GM21447 (cell line): ENCODE measurements around the gene MRPS27.

Experiments used
- ATAC-seq: cut with Tn5 transposase; IDR thresholded peaks from one replicate; pipeline ENCODE4 v1.9.1; 2021; ENCODE audit not compliant: unreplicated experiment

MRPS27 gene

DNA sequence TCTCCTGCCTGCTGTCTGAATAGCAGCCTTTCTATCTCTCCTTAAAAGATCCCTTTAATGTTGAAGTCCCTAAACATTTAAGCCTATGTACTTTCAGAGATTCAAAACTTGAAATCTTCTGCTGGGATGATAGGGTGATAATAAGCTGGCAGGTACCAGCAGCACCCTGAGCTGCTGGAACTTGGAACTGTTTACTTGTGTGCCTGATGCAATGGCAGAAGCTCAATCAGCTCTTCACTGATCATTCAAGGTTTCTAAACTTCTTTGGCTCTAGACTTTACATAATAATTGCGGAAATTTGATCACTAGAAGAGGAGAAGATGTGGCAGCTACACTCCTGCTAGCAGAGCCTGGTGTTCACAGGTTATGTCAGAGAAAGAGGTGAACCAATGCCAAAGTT lies 27.6 kb downstream of the MRPS27 start:
- no peak for ATAC-seq

DNA sequence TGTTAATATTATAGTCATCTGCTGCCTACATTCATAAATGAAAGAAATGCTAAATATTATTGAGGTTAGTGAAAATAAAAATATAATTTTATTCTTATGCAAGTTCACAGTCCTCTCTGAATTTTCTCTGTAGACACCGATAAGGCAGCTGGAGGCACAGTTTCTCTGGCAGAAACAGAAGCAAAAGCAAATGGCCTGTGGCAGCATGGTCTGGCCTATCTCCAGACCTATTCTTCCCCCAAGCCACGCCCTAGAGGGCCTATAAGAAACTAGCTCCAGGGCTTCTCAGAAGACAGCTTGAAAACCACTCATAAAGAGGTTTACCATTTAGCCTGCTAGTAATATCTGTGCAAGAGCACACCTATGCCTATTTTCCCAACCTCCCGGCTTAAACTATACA lies 28.4 kb downstream of the MRPS27 start:
- ATAC-seq, result no peak

DNA sequence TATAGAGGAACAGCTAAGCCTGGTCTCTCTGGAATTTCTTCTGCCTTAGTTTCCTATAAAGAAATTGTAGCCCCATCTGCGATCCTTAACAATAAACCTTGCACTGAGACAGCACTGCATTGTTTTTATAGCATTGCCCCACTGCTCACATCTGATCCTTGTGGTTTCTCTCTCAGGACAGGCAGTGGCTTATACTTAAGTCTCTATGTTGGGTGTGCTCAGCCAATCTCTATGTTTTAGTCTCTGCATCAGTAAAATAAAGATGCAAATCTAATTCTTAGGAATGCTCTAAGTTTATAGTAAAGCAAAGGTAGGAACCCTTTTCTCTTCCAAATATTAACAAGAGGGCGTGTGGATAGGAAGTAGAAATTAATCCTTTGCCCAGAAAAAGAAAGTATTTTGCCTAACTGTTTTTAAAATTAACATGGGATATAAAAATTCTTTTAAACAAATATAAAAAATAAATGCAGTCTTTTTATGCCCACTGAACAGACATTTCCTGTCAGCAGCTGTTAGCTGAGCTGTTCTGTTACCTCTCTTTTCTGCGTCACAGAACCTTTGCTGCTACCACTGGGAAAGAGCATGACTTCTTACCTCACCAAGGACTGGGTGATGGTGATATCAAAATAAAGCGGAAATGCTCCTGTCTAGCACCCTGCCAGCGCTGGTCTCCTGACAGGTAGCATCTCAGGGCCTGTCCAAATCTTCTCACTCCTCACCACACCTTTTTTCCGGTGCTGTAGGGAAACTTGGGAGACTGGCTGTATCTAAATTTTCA lies 29.5 kb downstream of the MRPS27 start:
- no peak for ATAC-seq

DNA sequence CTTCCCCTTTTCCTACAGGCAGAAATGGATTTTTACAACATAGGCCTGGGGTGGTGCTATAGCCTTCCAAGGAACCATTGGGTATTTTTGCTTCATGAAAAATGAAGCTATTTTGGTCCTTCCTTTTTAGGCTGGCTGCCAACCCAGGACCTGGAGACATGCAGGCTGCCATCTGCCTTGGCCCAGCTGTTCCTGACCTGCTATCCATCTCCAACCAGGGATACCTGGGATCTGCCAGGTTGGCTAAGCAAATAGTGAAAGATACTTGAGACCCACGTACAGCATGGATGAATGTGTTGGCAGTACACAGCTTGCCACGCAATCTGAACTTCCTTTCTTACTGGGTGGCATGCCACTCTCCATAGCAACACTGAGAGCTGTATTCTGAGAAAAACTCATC lies 31.1 kb downstream of the MRPS27 start:
- ATAC-seq, result no peak

DNA sequence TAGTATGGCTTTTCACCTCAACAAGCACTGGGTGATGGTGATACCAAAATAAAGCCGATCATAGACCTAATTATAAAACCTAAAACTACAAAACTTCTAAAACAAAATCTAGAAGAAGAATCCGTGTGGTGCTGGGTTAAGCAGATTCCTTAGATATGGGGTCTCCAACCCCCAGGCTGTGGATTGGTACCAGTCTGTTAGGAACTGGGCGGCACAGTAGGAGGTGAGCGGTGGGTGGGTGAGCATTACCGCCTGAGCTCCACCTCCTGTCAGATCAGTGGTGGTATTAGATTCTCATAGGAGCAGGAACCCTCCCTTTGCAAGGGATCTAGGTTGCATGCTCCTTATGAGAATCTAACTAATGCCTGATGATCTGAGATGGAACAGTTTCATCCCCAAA lies 33.2 kb downstream of the MRPS27 start:
- ATAC-seq, result no peak

DNA sequence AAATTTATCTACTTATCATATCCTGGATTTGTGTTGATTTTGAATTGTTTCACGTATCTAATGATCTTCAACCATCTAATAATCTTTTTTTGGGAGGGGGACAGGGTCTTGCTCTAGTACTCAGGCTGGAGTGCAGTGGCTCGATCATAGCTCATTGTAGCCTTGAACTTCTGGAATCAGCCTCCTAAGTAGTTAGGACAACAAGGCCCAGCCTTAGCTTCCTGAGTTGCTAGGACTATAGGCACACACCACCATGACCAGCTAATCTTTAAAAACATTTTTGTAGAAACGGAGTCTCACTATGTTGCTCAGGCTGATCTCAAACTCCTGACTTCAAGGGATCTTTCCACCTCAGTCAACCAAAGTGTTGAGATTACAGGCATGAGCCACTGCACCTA lies 34.6 kb downstream of the MRPS27 start:
- no peak for ATAC-seq

DNA sequence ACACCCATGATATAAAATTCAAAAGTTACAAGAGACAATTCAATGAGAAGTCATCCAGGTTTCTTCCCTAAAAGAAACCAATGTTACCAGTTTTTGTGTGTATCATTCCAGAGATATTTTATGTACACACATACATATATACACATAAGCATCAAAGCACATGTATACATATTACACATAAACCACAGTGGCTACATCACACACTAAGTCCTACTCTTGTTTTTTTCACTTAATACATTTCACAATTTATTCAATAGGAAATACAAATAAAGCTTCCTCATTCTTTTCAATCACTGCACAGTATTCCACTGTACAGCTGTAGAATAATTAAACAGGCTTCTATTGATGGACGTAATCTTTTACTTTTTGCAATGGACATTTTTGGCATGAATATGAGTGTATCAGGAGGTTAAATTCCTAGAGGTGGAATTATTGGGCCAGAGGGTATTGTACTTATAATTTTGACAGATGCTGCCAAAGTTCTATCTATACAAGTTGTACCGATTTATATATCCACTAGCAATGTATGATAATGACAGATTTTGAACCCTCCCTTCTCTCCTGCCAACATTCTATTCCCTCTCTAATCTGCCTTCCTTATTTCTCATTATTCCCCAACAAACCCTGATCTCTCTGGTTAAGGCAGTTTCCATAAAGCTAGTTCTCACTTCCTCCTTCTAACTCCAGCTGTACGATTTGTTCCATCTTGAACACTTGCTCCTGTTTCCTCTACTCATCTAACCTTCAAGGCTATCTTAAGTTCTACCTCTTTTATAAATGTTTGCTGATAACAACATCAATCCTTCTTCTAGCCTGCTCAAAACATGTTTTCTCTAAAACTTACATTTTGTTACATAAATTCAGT lies 35.2 kb downstream of the MRPS27 start:
- ATAC-seq, result no peak

DNA sequence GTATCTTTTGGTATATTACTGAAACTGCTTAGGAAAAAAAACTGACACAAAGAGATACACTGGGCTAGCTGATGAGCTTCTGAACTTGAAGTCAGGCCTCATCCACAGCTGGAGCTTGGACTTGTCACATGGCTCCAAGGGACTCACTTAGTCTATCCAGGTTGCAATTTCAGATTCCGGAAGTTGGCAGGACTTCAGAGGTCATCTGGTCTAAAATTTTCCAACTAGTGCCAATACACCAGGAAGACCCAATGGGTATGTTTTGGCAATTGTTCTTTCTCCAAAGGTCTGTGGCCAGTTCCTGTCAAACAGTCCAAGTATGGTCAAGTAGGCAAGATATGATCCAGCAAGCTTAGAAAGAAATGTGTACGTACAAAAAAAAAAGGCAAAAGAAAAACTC lies 36.7 kb downstream of the MRPS27 start:
- ATAC-seq, result no peak

DNA sequence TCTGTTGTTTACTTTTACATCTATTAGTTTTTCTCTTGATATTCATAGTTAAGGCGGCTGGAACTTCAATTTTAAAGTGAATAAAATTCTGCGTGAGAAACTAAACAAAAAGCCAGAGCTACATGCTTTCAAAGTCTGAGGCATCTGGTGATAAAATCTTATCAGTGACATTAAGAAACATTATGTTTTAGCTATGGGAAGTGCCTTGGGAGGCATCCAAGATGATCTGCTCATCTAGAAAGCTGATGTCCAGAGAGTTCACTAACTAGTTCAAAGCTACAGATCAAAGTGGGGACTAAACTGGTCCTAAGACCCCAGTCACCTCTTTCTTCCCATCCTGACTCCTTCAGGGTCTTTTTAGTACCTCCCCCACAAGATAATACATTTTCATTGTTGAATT lies 37.2 kb downstream of the MRPS27 start:
- ATAC-seq, result no peak

DNA sequence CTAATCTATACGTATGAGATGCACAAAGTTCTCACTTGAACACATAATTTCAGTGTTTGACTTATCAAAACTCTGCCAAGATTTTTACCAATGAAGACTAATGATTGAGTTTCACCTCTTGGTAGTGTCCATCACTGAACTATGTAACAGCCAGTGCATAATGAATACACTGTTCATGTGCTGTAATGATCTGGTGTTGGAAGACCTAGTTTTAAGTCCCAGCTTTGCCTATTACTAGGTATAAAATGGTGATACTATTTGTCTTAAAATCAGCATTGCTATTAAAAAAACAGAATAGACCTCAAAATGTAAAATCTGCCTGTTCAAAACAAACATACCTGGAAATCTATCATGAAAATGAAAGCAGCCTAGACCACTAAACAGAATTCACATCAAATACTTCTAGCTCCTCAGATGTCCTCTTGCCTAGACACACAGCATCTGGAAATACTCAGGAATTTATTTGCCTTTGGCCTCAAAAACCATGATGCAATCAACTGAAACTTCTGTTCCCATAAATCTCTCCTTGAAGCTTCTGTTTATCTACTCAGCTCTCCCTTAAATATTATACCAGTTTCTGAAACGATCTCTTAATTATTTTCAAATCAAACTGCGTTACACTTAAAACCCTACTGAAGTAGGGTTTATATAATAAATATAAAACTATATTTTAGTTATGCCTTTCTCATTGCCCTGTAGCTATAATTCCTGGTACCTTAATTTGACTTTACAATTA lies 38.1 kb downstream of the MRPS27 start:
- ATAC-seq, result no peak

DNA sequence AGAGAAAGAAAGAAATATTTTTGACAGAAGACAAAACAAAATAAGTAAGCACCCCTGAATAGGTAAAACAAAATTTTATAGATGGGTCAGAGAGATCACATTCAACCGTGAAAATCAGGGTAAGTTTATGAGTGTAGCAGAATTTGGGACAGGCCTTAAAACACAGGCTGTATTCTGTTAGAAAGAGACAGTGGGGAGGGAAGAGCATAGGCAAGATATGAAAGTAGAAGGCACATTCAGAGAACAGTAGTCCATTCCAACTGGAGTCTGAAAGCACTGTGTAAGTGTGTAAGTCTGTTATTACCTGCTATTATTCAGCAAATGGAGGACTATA lies 38.6 kb downstream of the MRPS27 start:
- ATAC-seq, result no peak

DNA sequence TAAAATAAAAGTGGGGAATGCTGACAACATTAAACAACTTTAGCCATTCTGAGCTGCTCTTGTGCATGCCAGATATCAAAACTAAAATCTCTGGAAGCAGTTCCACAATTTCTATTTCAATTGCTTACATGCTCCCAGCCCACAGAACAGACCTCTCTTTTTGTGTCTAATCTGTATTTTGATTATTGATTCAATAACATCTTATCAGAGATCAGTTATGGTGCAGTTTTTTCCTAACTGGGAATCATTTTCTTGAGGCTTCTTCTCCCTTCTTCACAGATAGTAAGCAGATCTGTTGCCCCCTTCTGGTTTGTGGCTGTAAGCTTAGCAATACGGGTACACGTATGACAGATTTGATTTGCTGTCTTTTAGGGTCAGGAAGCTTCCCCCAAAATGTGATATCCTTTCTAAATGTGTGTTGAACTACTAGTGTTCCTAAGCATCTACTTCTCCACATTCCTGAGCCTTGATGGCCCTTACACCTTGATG lies 39.4 kb downstream of the MRPS27 start:
- no peak for ATAC-seq

DNA sequence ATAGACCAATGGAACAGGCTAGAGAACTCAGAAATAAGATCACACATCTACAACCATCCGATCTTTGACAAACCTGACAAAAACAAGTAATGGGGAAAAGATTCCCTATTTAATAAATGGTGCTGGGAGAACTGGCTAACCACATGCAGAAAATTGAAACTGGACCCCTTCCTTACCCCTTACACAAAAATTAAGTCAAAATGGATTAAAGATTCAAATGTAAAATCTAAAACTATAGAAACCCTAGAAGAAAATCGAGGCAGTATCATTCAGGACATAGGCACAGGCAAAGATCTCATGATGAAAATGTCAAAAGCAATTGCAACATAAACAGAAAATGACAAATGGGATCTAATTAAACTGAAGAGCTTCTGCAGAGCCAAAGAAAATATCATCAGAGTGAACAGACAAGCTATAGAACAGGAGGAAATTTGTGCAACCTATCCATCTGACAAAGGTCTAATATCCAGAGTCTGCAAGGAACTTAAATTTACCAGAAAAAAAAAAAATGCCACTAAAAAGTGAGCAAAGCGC lies 43.8 kb downstream of the MRPS27 start:
- ATAC-seq, result no peak

DNA sequence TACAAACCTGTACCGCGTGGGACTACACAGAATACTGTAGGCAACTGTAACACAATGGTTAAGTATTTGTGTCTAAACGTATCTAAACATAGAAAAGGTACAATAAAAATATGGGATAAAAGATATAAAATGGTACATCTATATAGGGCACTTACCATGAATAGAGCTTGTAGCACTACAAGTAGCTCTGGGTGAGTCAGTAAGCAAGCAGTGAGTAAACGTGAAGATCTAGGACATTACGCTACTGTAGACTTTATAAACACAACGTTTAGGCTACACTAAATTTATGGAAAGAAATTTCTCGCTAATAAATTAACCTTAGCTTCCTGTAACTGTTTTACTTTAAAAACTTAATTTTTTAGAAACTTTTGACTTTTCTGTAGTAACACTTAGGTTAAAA lies 46.5 kb downstream of the MRPS27 start:
- ATAC-seq, result no peak

DNA sequence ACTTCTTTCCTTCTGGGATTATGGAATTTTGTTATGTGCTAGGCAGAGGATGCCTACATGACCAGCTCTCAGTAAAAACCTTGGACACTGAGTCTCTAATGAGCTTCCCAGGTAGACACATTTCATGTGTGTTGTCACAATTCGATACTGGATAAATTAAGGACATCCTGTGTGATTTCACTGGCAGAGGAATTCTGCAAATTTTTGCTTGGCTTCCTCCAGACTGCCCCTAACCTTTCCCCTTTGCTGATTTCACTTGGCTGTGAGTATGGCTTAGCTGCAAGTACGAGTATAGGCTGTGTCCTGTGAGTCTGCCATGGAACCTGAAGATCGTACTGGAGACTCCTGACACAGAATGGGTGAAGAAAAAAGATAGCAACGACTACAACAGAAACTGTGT lies 47.6 kb downstream of the MRPS27 start:
- ATAC-seq, result no peak

DNA sequence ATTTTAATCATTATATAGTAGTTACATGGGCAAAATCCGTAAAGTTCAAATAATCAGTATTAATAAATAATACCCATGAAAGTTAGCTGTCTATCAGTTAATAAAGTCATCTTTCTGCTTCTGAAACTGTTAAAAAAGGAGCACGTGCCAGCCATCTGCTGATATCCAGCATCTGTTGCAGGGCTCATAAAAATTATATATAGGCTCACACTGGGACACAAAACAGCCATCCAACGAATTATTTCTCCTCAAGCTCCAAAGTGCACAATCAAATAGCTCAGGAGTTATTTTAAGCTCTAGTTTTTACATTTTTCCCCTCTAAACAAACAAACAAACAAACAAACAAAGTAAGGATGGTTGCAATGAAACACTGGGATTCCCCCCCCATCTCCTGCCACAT lies 48.3 kb downstream of the MRPS27 start:
- no peak for ATAC-seq

DNA sequence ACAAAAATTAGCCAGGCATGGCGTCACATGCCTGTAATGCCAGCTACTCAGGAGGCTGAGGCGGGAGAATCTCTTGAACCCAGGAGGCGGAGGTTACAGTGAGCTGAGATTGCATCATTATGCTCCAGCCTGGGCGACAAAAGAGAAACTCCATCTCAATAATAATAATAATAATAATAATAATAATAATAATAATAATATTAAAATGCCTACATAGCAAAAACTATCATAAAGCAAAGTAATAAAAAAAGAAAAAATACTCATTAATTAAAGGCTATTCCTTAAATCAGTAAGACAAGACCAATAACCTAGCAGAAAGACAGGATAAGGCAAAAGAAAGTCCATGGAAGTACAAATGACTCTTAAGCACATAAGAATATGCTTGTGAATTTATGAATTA lies 50.0 kb downstream of the MRPS27 start:
- no peak for ATAC-seq

DNA sequence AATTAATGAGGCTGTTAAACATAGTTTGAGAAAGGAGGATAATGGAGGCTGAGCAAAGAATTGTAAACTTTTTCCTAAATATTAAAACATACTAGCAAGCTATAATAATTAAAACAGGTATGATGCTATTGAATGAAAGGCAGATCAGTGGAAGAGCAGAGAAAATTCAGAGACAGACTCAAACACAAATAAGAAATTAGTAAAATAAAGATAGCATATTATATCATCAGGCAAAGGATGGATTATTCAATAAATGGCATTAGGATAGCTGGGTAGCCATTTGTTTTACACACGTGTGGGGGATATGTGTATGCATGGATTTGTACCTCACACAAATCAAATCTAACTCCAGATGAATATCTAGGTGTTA lies 50.6 kb downstream of the MRPS27 start:
- ATAC-seq, result no peak

DNA sequence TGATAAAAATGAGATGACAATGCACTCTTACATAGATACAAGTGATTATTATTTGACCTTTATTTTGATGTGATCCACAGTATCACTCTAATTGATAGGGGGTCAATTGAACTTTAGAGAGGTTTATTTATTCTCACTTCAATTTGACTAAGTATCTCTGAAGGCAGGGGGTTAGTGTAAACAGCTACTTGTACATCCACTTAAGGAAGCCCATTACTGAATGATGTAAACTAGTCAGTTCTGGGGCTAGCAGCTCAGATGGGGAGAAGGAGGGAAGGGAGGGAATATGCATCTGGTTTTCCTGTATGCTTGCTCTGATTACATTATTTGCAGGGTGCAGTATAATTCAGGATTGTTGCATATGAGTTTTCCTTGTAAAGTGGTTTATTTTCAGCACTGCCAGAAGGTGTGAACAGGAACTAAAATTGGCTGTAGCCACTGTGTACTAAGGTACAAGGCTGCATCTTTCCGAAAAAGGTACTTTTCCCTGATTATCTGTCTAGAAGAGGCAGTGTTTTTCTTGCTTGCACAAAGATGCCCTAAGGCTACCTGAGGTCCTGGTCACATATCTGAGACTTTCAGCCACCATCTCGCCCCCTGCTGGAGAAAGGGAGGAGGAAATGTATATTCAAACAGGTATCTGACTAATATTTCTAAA lies 51.2 kb downstream of the MRPS27 start:
- no peak for ATAC-seq

DNA sequence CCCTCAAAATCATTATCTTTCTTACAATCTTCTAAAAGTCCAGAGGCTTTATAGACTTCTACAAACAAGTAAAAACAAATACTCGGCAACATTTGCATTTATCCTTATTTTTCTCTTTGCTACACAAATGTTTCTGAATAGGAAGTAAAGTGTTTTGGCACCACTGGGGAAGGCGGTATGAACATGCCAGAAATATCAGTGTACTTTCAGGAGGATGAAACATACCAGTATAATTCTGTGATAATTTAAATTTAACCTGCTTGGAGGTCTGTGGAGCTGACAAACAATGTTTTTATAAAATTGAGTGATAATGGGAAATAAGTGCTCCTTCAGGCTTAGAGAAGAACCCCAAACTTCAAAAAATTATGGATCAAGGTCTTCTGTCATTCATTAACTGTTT lies 51.8 kb downstream of the MRPS27 start:
- no peak for ATAC-seq

DNA sequence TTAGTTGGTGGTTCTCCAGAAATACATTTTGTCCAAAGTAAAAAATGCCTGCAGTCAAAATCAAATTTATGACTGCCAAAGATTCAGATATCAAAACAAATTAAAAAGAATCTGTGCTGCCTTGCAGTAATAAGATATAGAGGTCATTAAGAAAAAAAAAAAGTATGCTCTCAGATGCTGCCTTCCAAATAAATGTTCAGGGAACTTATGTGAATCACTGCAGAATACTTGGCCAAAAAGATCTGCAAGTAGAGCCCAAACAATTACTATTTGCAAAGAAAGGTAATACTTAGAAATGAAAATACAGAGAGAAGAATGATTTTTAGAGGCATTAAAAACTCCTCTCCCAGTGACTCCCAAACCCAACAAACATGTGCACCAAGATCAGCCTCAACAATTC lies 52.4 kb downstream of the MRPS27 start:
- no peak for ATAC-seq
